ENCODE data around the gene PPP1R15A.
"Not testable (repeated sequence)": the region's sequence is repeated elsewhere in the genome, so short reads cannot be mapped to it uniquely, and the experiment has no call there.

Gene PPP1R15A

GRCh38 chr19:48859711-48860572 is 12.3 kb upstream of the PPP1R15A start:
- DNase-seq: no peak

GRCh38 chr19:48861313-48861712 is 10.9 kb upstream of the PPP1R15A start:
- no peak for DNase-seq

GRCh38 chr19:48862827-48863226 is 9.4 kb upstream of the PPP1R15A start:
- DNase-seq: no peak

- no peak for DNase-seq
Observed at GRCh38 chr19:48866692-48867091, 5.5 kb upstream of the PPP1R15A start.

- DNase-seq: no peak
Observed at GRCh38 chr19:48867123-48867745, 5.0 kb upstream of the PPP1R15A start.

- DNase-seq: no peak
Observed at GRCh38 chr19:48867746-48868113, 4.5 kb upstream of the PPP1R15A start.

GRCh38 chr19:48868114-48868886 is 3.9 kb upstream of the PPP1R15A start, which contains the start of gene PLEKHA4:
TSS of gene PLEKHA4 (minus strand) at chr19:48868617. CDS start at chr19:48867620, 997 bp downstream.
- no peak for DNase-seq

GRCh38 chr19:48870048-48870447 is 2.2 kb upstream of the PPP1R15A start:
- no peak for DNase-seq

GRCh38 chr19:48871471-48872181 is 595 bp upstream of the PPP1R15A start:
- not testable (repeated sequence) for DNase-seq

- DNase-seq: peak; percentile 80
Observed at GRCh38 chr19:48872884-48873475, 759 bp downstream of the PPP1R15A start.

GRCh38 chr19:48873476-48874302 is 1.5 kb downstream of the PPP1R15A start:
- DNase-seq: no peak

GRCh38 chr19:48874303-48875135 is 2.3 kb downstream of the PPP1R15A start:
- peak; percentile 29 for DNase-seq

GRCh38 chr19:48876043-48876981 is 4.1 kb downstream of the PPP1R15A start:
- DNase-seq: peak; percentile 62

GRCh38 chr19:48877855-48878195 is 5.6 kb downstream of the PPP1R15A start:
- DNase-seq: no peak

- DNase-seq: peak; percentile 27
Observed at GRCh38 chr19:48878196-48879024, 6.2 kb downstream of the PPP1R15A start.

GRCh38 chr19:48879025-48879637 is 6.9 kb downstream of the PPP1R15A start:
- no peak for DNase-seq

- not testable (repeated sequence) for DNase-seq
Observed at GRCh38 chr19:48879696-48880095, 7.5 kb downstream of the PPP1R15A start.
